ENCODE data around the gene SELENOO. TPM values are rescaled to one million over a fixed set of nuclear protein-coding genes. Genes with fewer than 3 reads are reported as not detected.

The SELENOO gene
- total RNA-seq, 1 experiment from 2014 or later, result 32.8 TPM

- Histone ChIP-seq H3K9me3 (ENCODE audit: low read length) (no peaks in the 10 kb centered on the region), H3K27me3 (ENCODE audit: low read length) (no peaks in the 10 kb centered on the region), H3K79me2 (ENCODE audit: low read length) (no peaks in the 10 kb centered on the region; the same call in 1 of the 2 replicates), H2AFZ (ENCODE audit: low read length) (no peak overlapping the region), H3K4me2 (ENCODE audit: low read length) (no peak overlapping the region), H3K9ac (ENCODE audit: low read length) (no peak overlapping the region), H3K4me1 (ENCODE audit: insufficient read depth, low read length) (no peaks in the 10 kb centered on the region), H3K27ac (ENCODE audit: low read length) (no peak overlapping the region), H3K9me2 (replicated peaks; ENCODE audit: low read length) (no peaks in the 10 kb centered on the region), H3K36me3 (ENCODE audit: low read depth, low read length) (no peaks in the 10 kb centered on the region), H4K20me1 (ENCODE audit: low read length) (no peaks in the 10 kb centered on the region), H3K4me3 (ENCODE audit: low read length) (no peak overlapping the region), H3F3A (ENCODE audit: low read length, unreplicated experiment) (no peaks in the 10 kb centered on the region)
- TF ChIP-seq EZH2phosphoT487 (IDR thresholded peaks at IDR 0.05; ENCODE audit: borderline replicate concordance, low read length) (no peak), EZH2 (IDR thresholded peaks at IDR 0.05; ENCODE audit: low read length, unreplicated experiment) (no peak)
- TF ChIP-seq, protein P1, sequence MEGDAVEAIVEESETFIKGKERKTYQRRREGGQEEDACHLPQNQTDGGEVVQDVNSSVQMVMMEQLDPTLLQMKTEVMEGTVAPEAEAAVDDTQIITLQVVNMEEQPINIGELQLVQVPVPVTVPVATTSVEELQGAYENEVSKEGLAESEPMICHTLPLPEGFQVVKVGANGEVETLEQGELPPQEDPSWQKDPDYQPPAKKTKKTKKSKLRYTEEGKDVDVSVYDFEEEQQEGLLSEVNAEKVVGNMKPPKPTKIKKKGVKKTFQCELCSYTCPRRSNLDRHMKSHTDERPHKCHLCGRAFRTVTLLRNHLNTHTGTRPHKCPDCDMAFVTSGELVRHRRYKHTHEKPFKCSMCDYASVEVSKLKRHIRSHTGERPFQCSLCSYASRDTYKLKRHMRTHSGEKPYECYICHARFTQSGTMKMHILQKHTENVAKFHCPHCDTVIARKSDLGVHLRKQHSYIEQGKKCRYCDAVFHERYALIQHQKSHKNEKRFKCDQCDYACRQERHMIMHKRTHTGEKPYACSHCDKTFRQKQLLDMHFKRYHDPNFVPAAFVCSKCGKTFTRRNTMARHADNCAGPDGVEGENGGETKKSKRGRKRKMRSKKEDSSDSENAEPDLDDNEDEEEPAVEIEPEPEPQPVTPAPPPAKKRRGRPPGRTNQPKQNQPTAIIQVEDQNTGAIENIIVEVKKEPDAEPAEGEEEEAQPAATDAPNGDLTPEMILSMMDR (conservative IDR thresholded peaks at IDR 0.05; ENCODE audit: low read depth, low read length), result no peak
- 0 out of 2 replicates have a peak, but pooled peaks have one; percentile 18 for ATAC-seq
- BruUV-seq (replicated peaks), result no TSS peak
- intact Hi-C loops (cut with micrococcal nuclease), result no loop called here
- ChIA-PET CTCF (no interaction called here), POLR2A (ENCODE audit: unreplicated experiment) (no interaction called here)
- no peak for DNase-seq
Observed at GRCh38 chr22:50174382-50175190, 26.2 kb upstream of the SELENOO start.

- ChIA-PET POLR2A (ENCODE audit: unreplicated experiment) (no interaction called here), CTCF (no interaction called here)
- H3F3A ChIP-seq (ENCODE audit: low read length, unreplicated experiment), result no peaks in the 10 kb centered on the region
- DNase-seq, result no peak
- H3K36me3 ChIP-seq (ENCODE audit: low read depth, low read length), result no peaks in the 10 kb centered on the region
- ATAC-seq, result no peak
- no peaks in the 10 kb centered on the region for H3K9me2 ChIP-seq (replicated peaks; ENCODE audit: low read length)
- H3K27me3 ChIP-seq (ENCODE audit: low read length), result no peaks in the 10 kb centered on the region
- no peak overlapping the region for H3K4me3 ChIP-seq (ENCODE audit: low read length)
- no peak overlapping the region for H2AFZ ChIP-seq (ENCODE audit: low read length)
- TF ChIP-seq, protein P1 (conservative IDR thresholded peaks at IDR 0.05; ENCODE audit: low read depth, low read length), result no peak
- TF ChIP-seq EZH2phosphoT487 (IDR thresholded peaks at IDR 0.05; ENCODE audit: borderline replicate concordance, low read length) (no peak), EZH2 (IDR thresholded peaks at IDR 0.05; ENCODE audit: low read length, unreplicated experiment) (no peak)
- H3K4me1 ChIP-seq (ENCODE audit: insufficient read depth, low read length), result no peaks in the 10 kb centered on the region
- no TSS peak for BruUV-seq (replicated peaks)
- H4K20me1 ChIP-seq (ENCODE audit: low read length), result no peaks in the 10 kb centered on the region
- no peak overlapping the region for H3K27ac ChIP-seq (ENCODE audit: low read length)
- no peak overlapping the region for H3K9ac ChIP-seq (ENCODE audit: low read length)
- no peaks in the 10 kb centered on the region; the same call in 1 of the 2 replicates for H3K79me2 ChIP-seq (ENCODE audit: low read length)
- H3K9me3 ChIP-seq (ENCODE audit: low read length), result no peaks in the 10 kb centered on the region
- intact Hi-C loops (cut with micrococcal nuclease), result no loop called here
- no peak overlapping the region for H3K4me2 ChIP-seq (ENCODE audit: low read length)
Observed at GRCh38 chr22:50175191-50175461, 25.7 kb upstream of the SELENOO start.

Measured in PC-3 (cell line).